Fibroblast of upper back skin (primary cell): Measurements from ENCODE around the gene AKR1B1.

Experiments
- DNase-seq: peaks from one replicate; pipeline ENCODE4 v3.0.0-alpha.2; 2013

Gene AKR1B1

DNA sequence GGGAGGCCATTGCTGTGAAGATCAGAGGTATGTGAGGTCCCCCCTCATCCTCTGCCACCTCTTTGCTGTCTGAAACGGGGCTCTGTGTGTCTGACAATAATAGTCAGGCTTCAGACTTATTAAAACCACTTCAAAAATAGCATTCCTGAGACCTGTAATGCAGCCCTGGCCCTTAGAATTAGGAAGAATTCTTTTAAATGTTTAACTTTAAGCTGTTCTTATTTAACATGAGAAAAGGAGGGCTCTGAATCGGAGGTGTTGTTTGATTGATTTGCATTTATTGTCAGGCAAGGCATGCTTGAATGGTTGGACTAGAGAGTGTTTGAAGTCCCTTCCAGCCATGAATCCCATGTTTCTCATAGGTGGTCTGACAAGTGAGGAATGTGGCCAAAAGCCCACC, 52.5 kb downstream of the AKR1B1 start:
- DNase-seq, result no peak

DNA sequence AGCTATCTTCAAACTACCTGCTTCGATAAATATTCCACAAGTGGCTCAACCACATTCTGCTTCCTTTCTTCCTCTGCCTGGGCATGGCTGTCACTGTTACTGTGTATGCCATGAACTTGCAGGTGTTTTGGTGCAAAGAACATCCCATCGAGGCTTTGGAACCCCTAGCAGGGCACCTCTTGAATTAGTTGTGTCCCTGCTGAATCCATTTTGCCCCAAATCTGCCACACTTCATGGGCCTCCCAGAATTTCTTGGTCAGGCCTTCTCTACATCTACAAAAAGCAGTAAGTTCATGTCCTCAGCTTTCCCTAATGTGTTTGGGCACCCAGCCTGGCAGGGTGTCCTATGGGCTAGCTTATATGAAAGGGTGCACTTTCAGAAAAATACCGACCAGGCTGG, 53.6 kb downstream of the AKR1B1 start:
- DNase-seq, result no peak

DNA sequence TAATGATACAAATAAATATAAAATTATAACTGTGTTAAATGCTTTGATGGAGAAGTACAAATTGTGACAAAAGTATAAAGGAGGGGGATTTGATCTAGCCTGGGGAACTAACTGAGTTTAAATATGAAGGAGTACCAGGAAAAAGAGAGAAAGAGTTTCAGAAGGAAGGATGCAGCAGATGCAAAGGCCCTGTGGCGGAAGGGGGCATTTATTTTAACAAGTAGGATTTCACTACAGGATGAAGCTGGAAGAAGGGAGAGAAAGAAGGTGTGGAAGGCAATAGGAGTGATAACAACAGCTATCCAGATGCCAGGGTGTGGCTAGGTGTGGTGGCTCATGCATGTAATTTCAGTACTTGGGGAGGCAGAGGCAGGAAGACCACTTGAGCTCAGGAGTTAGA, 55.8 kb downstream of the AKR1B1 start:
- DNase-seq, result no peak

DNA sequence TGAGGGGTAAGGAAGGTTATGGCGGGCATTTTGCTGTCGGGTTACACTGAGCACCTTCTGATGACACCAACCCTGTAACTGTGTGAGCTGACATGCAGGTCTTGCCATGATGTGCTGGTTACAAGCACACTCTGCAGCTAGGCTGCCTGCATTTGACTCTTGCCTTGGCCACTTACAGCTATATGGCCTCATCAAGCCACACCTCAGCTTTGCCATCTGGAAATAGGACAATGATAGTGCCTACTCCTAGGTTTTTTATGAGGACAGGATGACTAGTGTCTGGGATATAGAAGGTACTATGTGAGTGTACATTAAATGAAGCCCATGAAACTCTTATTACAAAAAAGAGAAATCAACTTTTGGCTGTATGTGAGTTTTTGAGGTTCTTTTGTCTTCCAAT, 58.0 kb downstream of the AKR1B1 start:
- DNase-seq, result no peak

DNA sequence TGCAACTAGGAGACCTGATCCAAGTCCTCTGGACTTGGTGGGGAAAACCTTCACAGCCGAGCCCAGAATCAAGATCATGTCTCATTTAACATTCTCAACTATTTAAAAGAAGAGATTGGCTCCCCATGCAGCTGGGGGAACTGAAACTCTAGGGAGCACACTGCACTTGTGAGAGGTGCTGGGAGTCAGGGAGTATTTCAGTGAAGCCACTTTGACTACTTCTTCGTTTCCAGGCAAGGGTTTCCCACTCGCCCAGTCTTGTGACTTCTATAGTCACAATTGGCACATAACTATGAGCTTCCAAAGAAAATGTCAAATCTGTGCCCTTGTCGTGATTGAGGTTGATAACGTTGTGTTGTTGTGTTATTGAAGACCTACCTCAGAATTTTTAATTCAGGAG, 62.9 kb downstream of the AKR1B1 start:
- no peak for DNase-seq

DNA sequence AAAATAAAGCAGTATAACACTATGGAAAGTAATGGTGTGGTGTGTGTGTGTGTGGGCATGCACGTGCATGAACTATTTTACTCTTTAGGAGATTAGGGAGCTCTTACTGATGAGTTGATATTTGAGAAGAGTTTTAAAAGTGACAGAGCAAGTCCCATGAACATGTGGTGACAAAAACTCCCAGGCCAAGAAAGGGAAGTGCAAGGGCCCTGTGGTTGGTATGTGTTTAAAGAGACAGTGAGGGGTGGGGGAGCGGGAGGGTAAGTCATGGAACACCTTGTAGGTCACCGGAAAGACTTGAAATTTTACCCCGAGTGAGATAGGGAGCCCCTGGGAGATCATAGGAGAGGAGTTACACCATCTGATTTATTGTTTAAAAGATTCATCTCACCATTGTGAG, 63.3 kb downstream of the AKR1B1 start:
- DNase-seq, result no peak

DNA sequence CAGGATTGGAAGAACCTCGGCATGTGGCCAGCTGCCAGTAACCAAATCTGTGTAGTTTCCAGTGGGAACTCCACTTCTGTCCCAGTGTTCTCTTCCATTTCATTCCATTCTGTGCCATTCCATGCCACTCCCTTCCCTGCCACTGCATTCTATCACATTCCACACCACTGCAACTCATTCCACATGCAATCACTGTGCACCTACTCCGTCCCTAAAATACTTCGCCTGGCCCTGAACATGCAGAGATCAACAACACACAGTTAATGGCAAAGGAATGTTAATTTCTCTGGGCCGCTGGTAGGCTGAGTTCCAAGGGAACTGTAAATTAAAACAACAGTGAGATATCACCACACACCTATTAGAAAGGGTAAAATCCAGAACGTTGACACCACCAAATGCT, 64.8 kb downstream of the AKR1B1 start:
- no peak for DNase-seq
